ENCODE measurements around the gene TPPP3. TPM values are rescaled to one million over a fixed set of nuclear protein-coding genes. Genes with fewer than 3 reads are reported as not detected.
"Not testable (repeated sequence)": the region's sequence is repeated elsewhere in the genome, so short reads cannot be mapped to it uniquely, and the experiment has no call there.

Gene TPPP3
- total RNA-seq, 2 experiments from 2014 or later: not detected

- DNase-seq (no peak), ATAC-seq (ENCODE audit: low read depth) (no peak)
- Mint-ChIP-seq H3K9me3 (no peaks in the 10 kb centered on the region), H3K27ac (no peak overlapping the region), H3K4me3 (no peak overlapping the region), H3K27me3 (peaks cover 33% of the 10 kb centered on the region), H3K36me3 (no peaks in the 10 kb centered on the region), H3K4me1 (peaks cover 6% of the 10 kb centered on the region)
- POLR2A ChIA-PET: no interaction called here
These were observed 26.6 kb upstream of the TPPP3 start for GRCh38 chr16:67419931-67420330.

- Mint-ChIP-seq H3K4me1 (peaks cover 6% of the 10 kb centered on the region), H3K4me3 (no peak overlapping the region), H3K27me3 (peaks cover 36% of the 10 kb centered on the region), H3K36me3 (no peaks in the 10 kb centered on the region), H3K9me3 (no peaks in the 10 kb centered on the region), H3K27ac (no peak overlapping the region)
- ATAC-seq (ENCODE audit: low read depth): no peak
- POLR2A ChIA-PET: no interaction called here
- no peak for DNase-seq
These were observed 26.2 kb upstream of the TPPP3 start for GRCh38 chr16:67419502-67419901.

GRCh38 chr16:67417333-67418061 is 24.2 kb upstream of the TPPP3 start:
- Mint-ChIP-seq H3K4me3 (no peak overlapping the region), H3K27ac (no peak overlapping the region)
- POLR2A ChIA-PET: interaction anchor here (0.6 kb wide), 1 partner anchor 487 kb away, joined by 3 read pairs; no protein-coding TSS in a partner anchor

GRCh38 chr16:67415872-67416793 is 22.8 kb upstream of the TPPP3 start, which contains the start of gene ZDHHC1:
TSS of gene ZDHHC1 (minus strand) at chr16:67416477. CDS start at chr16:67407775, 8,702 bp downstream.
- Mint-ChIP-seq H3K4me1 (peaks cover 6% of the 10 kb centered on the region), H3K36me3 (no peaks in the 10 kb centered on the region), H3K27ac (peak within 1 kb of the TSS; percentile 31), H3K27me3 (peaks cover 40% of the 10 kb centered on the region), H3K9me3 (no peaks in the 10 kb centered on the region), H3K4me3 (peak within 1 kb of the TSS; percentile 65)
- ATAC-seq (ENCODE audit: low read depth) (peak; percentile 82), DNase-seq (peak; percentile 78)
- POLR2A ChIA-PET: interaction anchor here (1.5 kb wide), 1 partner anchor 12 kb away, joined by 4 read pairs; no protein-coding TSS in a partner anchor

More at GRCh38 chr16:67417333-67418061, 24.2 kb upstream of the TPPP3 start:
- no peaks in the 10 kb centered on the region for H3K9me3 Mint-ChIP-seq
- peaks cover 6% of the 10 kb centered on the region for H3K4me1 Mint-ChIP-seq
- peaks cover 32% of the 10 kb centered on the region for H3K27me3 Mint-ChIP-seq
- DNase-seq (no peak), ATAC-seq (ENCODE audit: low read depth) (no peak)
- no peaks in the 10 kb centered on the region for H3K36me3 Mint-ChIP-seq

GRCh38 chr16:67415421-67415820 is 22.1 kb upstream of the TPPP3 start:
- H3K36me3 Mint-ChIP-seq; H3K4me1 Mint-ChIP-seq; ATAC-seq (ENCODE audit: low read depth); DNase-seq; H3K9me3 Mint-ChIP-seq; H3K27ac Mint-ChIP-seq; POLR2A ChIA-PET: not testable (repeated sequence)
- Mint-ChIP-seq H3K4me3 (peak overlapping the region; percentile 38), H3K27me3 (peaks cover 40% of the 10 kb centered on the region)

- no peak overlapping the region for H3K4me3 Mint-ChIP-seq
- POLR2A ChIA-PET: no interaction called here
- no peaks in the 10 kb centered on the region for H3K9me3 Mint-ChIP-seq
- H3K27me3 Mint-ChIP-seq: peaks cover 40% of the 10 kb centered on the region
- H3K27ac Mint-ChIP-seq: no peak overlapping the region
- DNase-seq (no peak), ATAC-seq (ENCODE audit: low read depth) (no peak)
- peaks cover 6% of the 10 kb centered on the region for H3K4me1 Mint-ChIP-seq
- H3K36me3 Mint-ChIP-seq: no peaks in the 10 kb centered on the region
These were observed 20.9 kb upstream of the TPPP3 start for GRCh38 chr16:67413978-67414911.

GRCh38 chr16:67412294-67412693 is 19.0 kb upstream of the TPPP3 start:
- no peaks in the 10 kb centered on the region for H3K9me3 Mint-ChIP-seq
- no peak for DNase-seq
- no peak overlapping the region for H3K27ac Mint-ChIP-seq
- no peak overlapping the region for H3K4me3 Mint-ChIP-seq
- peaks cover 37% of the 10 kb centered on the region for H3K27me3 Mint-ChIP-seq
- POLR2A ChIA-PET: interaction anchor here (0.9 kb wide), 1 partner anchor 16 kb away, joined by 3 read pairs; no protein-coding TSS in a partner anchor
- H3K36me3 Mint-ChIP-seq: no peaks in the 10 kb centered on the region
- H3K4me1 Mint-ChIP-seq: peaks cover 6% of the 10 kb centered on the region
- ATAC-seq (ENCODE audit: low read depth): no peak

- H3K4me3 Mint-ChIP-seq: no peak overlapping the region
- ATAC-seq (ENCODE audit: low read depth) (no peak), DNase-seq (no peak)
- H3K36me3 Mint-ChIP-seq: no peaks in the 10 kb centered on the region
- peaks cover 29% of the 10 kb centered on the region for H3K27me3 Mint-ChIP-seq
- POLR2A ChIA-PET: no interaction called here
- H3K27ac Mint-ChIP-seq: no peak overlapping the region
- peaks cover 3% of the 10 kb centered on the region for H3K4me1 Mint-ChIP-seq
- no peaks in the 10 kb centered on the region for H3K9me3 Mint-ChIP-seq
These were observed 18.0 kb upstream of the TPPP3 start for GRCh38 chr16:67411339-67411738.

- ATAC-seq (ENCODE audit: low read depth): no peak
- Mint-ChIP-seq H3K36me3 (no peaks in the 10 kb centered on the region), H3K9me3 (no peaks in the 10 kb centered on the region), H3K27ac (no peak overlapping the region), H3K4me3 (no peak overlapping the region), H3K27me3 (peaks cover 17% of the 10 kb centered on the region), H3K4me1 (no peaks in the 10 kb centered on the region)
- POLR2A ChIA-PET: no interaction called here
- DNase-seq: no peak
These were observed 16.3 kb upstream of the TPPP3 start for GRCh38 chr16:67409631-67410030.

- peaks cover 11% of the 10 kb centered on the region for H3K27me3 Mint-ChIP-seq
- H3K4me1 Mint-ChIP-seq: peaks cover 2% of the 10 kb centered on the region
- H3K36me3 Mint-ChIP-seq: no peaks in the 10 kb centered on the region
- DNase-seq (no peak), ATAC-seq (ENCODE audit: low read depth) (no peak)
- no peak overlapping the region for H3K4me3 Mint-ChIP-seq
- no peaks in the 10 kb centered on the region for H3K9me3 Mint-ChIP-seq
- POLR2A ChIA-PET: no interaction called here
- no peak overlapping the region for H3K27ac Mint-ChIP-seq
These were observed 14.6 kb upstream of the TPPP3 start for GRCh38 chr16:67407788-67408452.

GRCh38 chr16:67407176-67407787 is 14.0 kb upstream of the TPPP3 start:
- Mint-ChIP-seq H3K27me3 (peaks cover 14% of the 10 kb centered on the region), H3K4me3 (no peak overlapping the region), H3K4me1 (peaks cover 2% of the 10 kb centered on the region), H3K9me3 (no peaks in the 10 kb centered on the region), H3K36me3 (no peaks in the 10 kb centered on the region), H3K27ac (no peak overlapping the region)
- ATAC-seq (ENCODE audit: low read depth) (no peak), DNase-seq (no peak)
- POLR2A ChIA-PET: no interaction called here

Data from activated naive CD8-positive, alpha-beta T cell treated with anti-CD3 and anti-CD28 coated beads, Interleukin-2, amount 10 ng/mL, durations not matched to agents 7 days and 5 days (primary cell).